ENCODE results near the gene RASA2. TPM values are rescaled to one million over a fixed set of nuclear protein-coding genes. Genes with fewer than 3 reads are reported as not detected.

Gene RASA2
- total and polyA plus RNA-seq, 2 experiments from 2014 or later = 16.6 to 28.6 TPM

GRCh38 chr3:141525814-141526213, 39.0 kb downstream of the RASA2 start:
- no peaks in the 10 kb centered on the region; the same call in 2 of the 3 replicates for H3K36me3 Mint-ChIP-seq (ENCODE audit: low read depth)
- no peak for ATAC-seq
- Histone ChIP-seq H2AFZ (no peak overlapping the region), H4K20me1 (replicated peaks; ENCODE audit: insufficient read depth) (peaks cover 13% of the 10 kb centered on the region; the same call in 1 of the 2 replicates), H3K4me2 (no peak overlapping the region), H3K9me2 (ENCODE audit: insufficient read depth) (no peaks in the 10 kb centered on the region), H3K79me2 (replicated peaks; ENCODE audit: insufficient read depth) (no peaks in the 10 kb centered on the region), H3K4me1 (ENCODE audit: insufficient read depth) (peaks cover 8% of the 10 kb centered on the region), H3K27ac (ENCODE audit: low read depth) (no peak overlapping the region), H3F3A (replicated peaks; ENCODE audit: low read depth) (no peaks in the 10 kb centered on the region), H3K27me3 (ENCODE audit: insufficient read depth) (no peaks in the 10 kb centered on the region), H3K36me3 (ENCODE audit: insufficient read depth) (no peaks in the 10 kb centered on the region), H3K4me3 (no peak overlapping the region)
- no peaks in the 10 kb centered on the region for H3K9me3 Mint-ChIP-seq
- H3K4me3 Mint-ChIP-seq = no peak overlapping the region
- H3K27ac Mint-ChIP-seq = no peak overlapping the region
- H3K27me3 Mint-ChIP-seq (ENCODE audit: insufficient read depth, low read depth, poor library complexity) = peaks cover 3% of the 10 kb centered on the region
- TF ChIP-seq ZNF331 (CRISPR knock-in tag; IDR thresholded peaks at IDR 0.05; ENCODE audit: low read depth) (no peak), NANOG (IDR thresholded peaks at IDR 0.05; ENCODE audit: borderline replicate concordance) (no peak), JUNB (IDR thresholded peaks at IDR 0.05; ENCODE audit: unreplicated experiment) (no peak), EZH2 (IDR thresholded peaks at IDR 0.05; ENCODE audit: low read depth, unreplicated experiment) (no peak), ETS1 (IDR thresholded peaks at IDR 0.05) (no peak), ZNF462 (CRISPR knock-in tag; IDR thresholded peaks at IDR 0.05) (no peak), ZNF114 (CRISPR knock-in tag; IDR thresholded peaks at IDR 0.05) (no peak), REST (IDR thresholded peaks at IDR 0.05; ENCODE audit: unreplicated experiment) (no peak), POLR2AphosphoS5 (IDR thresholded peaks at IDR 0.05; ENCODE audit: low read depth) (no peak), CREB1 (CRISPR knock-in tag; IDR thresholded peaks at IDR 0.05; ENCODE audit: low read depth) (no peak), STAT1 (IDR thresholded peaks at IDR 0.05; ENCODE audit: unreplicated experiment) (no peak), EZH2phosphoT487 (IDR thresholded peaks at IDR 0.05; ENCODE audit: unreplicated experiment) (no peak), CTCF (conservative IDR thresholded peaks at IDR 0.05; ENCODE audit: low read depth in 2 of 2) (no peak)
- DNase-seq (ENCODE audit: low spot score) = no peak
- peaks cover 10% of the 10 kb centered on the region; the same call in 2 of the 3 replicates for H3K4me1 Mint-ChIP-seq

Data from GM23338 (cell line).